Suprapubic skin (tissue), 3 donors: ENCODE results near the gene ABCC1.

Experiments
- CTCF ChIP-seq, 2 donors: fragments of 200-600 bp in 1 of 2; fragments of 450-650 bp in 1 of 2; sonication (generic) in 1 of 2; IDR thresholded peaks; one replicate each; pipeline ENCODE4 v1.5.1; 2016 to 2019; ENCODE audit warnings: antibody characterized with exemption in 2 of 2, mild to moderate bottlenecking in 1 of 2, moderate library complexity in 1 of 2
- EP300 ChIP-seq: sonication (generic); formaldehyde crosslinking; IDR thresholded peaks from one replicate; pipeline ENCODE4 v1.6.1; 2017; ENCODE audit warnings: antibody characterized with exemption

- TF ChIP-seq CTCF (IDR thresholded peaks at IDR 0.05) (no peak), EP300 (no peak)
Measured at GRCh38 chr16:16045296-16045695, 95.9 kb downstream of the ABCC1 start.
